Left ventricle myocardium inferior (tissue), 1 donor: ENCODE measurements around the gene ITSN2. TPM values are rescaled to one million over a fixed set of nuclear protein-coding genes. Genes with fewer than 3 reads are reported as not detected.

Experiments used
- DNase-seq: peaks from one replicate; pipeline ENCODE4 v3.0.0-alpha.2; 2020
- H3K27ac ChIP-seq: fragments of 200-600 bp; replicated peaks from 2 replicates; pipeline ENCODE4 v1.8.0; 2021
- H3K27me3 ChIP-seq: fragments of 200-600 bp; 2 replicates; pipeline ENCODE4 v1.8.0; 2021; ENCODE audit warnings: low read depth
- H3K36me3 ChIP-seq: fragments of 200-600 bp; 2 replicates; pipeline ENCODE4 v1.8.0; 2021
- H3K4me1 ChIP-seq: fragments of 200-600 bp; 2 replicates; pipeline ENCODE4 v1.8.0; 2021
- H3K4me3 ChIP-seq: fragments of 200-600 bp; 2 replicates; pipeline ENCODE4 v1.8.0; 2021; ENCODE audit warnings: mild to moderate bottlenecking, moderate library complexity
- H3K9me3 ChIP-seq: fragments of 200-600 bp; replicated peaks from 2 replicates; pipeline ENCODE4 v1.8.0; 2021
- CTCF ChIP-seq: fragments of 200-600 bp; IDR thresholded peaks from 2 replicates; pipeline ENCODE4 v1.8.0; 2021; ENCODE audit warnings: antibody characterized with exemption, mild to moderate bottlenecking, borderline replicate concordance
- intact Hi-C: fragments of 100-400 bp; cut with micrococcal nuclease; formaldehyde crosslinking; loops from one replicate; pipeline ENCODE4 v1.11.0; 2022
- total RNA-seq: library from RNA; stranded (reverse); fragmentation: NEBNext Ultra II Directional; extraction: Animal tissue kit (Norgen Biotek cat#: 25700); gene quantifications from one replicate; pipeline ENCODE4 v1.2.1, GENCODE V29; 2021
- donor health status: DM: no; HTN: yes; CAD: no; lungs with severe emphysema.

ITSN2 gene
- total RNA-seq, 1 donor from 2014 or later = 24.4 TPM

GRCh38 chr2:24269265-24269664 is 91.1 kb downstream of the ITSN2 start:
- Histone ChIP-seq H3K4me3 (no peak overlapping the region), H3K4me1 (peaks cover 21% of the 10 kb centered on the region), H3K36me3 (peaks cover 65% of the 10 kb centered on the region), H3K27ac (no peak overlapping the region), H3K27me3 (no peaks in the 10 kb centered on the region), H3K9me3 (no peaks in the 10 kb centered on the region)
- intact Hi-C loops = no loop called here
- DNase-seq = no peak
- TF ChIP-seq CTCF = no peak

- intact Hi-C loops = no loop called here
- Histone ChIP-seq H3K9me3 (no peaks in the 10 kb centered on the region), H3K4me3 (no peak overlapping the region), H3K36me3 (peaks cover 74% of the 10 kb centered on the region), H3K4me1 (peaks cover 6% of the 10 kb centered on the region), H3K27me3 (no peaks in the 10 kb centered on the region), H3K27ac (no peak overlapping the region)
- no peak for TF ChIP-seq CTCF
- DNase-seq = no peak
Measured at GRCh38 chr2:24265212-24265611, 95.1 kb downstream of the ITSN2 start.

GRCh38 chr2:24262421-24262970 is 97.8 kb downstream of the ITSN2 start:
- no peak for TF ChIP-seq CTCF
- Histone ChIP-seq H3K9me3 (no peaks in the 10 kb centered on the region), H3K4me1 (peaks cover 12% of the 10 kb centered on the region), H3K36me3 (peaks cover 63% of the 10 kb centered on the region), H3K4me3 (no peak overlapping the region), H3K27me3 (no peaks in the 10 kb centered on the region), H3K27ac (no peak overlapping the region)
- no peak for DNase-seq
- intact Hi-C loops = no loop called here

GRCh38 chr2:24261441-24261840 is 98.9 kb downstream of the ITSN2 start:
- no peak overlapping the region for H3K4me3 ChIP-seq
- H3K36me3 ChIP-seq = peaks cover 69% of the 10 kb centered on the region
- H3K9me3 ChIP-seq = no peaks in the 10 kb centered on the region
- H3K27ac ChIP-seq = no peak overlapping the region
- H3K27me3 ChIP-seq = no peaks in the 10 kb centered on the region
- intact Hi-C loops = no loop called here
- DNase-seq = no peak
- no peak for TF ChIP-seq CTCF
- peaks cover 12% of the 10 kb centered on the region for H3K4me1 ChIP-seq

GRCh38 chr2:24259316-24259715 is 101.0 kb downstream of the ITSN2 start:
- intact Hi-C loops = no loop called here
- Histone ChIP-seq H3K36me3 (peaks cover 71% of the 10 kb centered on the region), H3K4me3 (no peak overlapping the region), H3K9me3 (no peaks in the 10 kb centered on the region), H3K4me1 (peaks cover 12% of the 10 kb centered on the region), H3K27ac (no peak overlapping the region), H3K27me3 (no peaks in the 10 kb centered on the region)
- DNase-seq = no peak
- TF ChIP-seq CTCF = no peak

- Histone ChIP-seq H3K9me3 (no peaks in the 10 kb centered on the region), H3K4me3 (no peak overlapping the region), H3K27ac (no peak overlapping the region), H3K27me3 (no peaks in the 10 kb centered on the region), H3K36me3 (peaks cover 77% of the 10 kb centered on the region), H3K4me1 (peaks cover 12% of the 10 kb centered on the region)
- no peak for TF ChIP-seq CTCF
- intact Hi-C loops = no loop called here
- no peak for DNase-seq
Measured at GRCh38 chr2:24258718-24259117, 101.6 kb downstream of the ITSN2 start.
